HepG2 (cell line): ENCODE measurements around the gene USF1.

Experiments used
- CREM ChIP-seq, 2 experiments: sonication (generic) in 1 of 2; formaldehyde crosslinking in 1 of 2; IDR thresholded peaks; 2 replicates each; pipeline versions ENCODE4 v1.4.0 to v1.6.1; 2016 to 2020; ENCODE audit warnings: antibody characterized with exemption in 1 of 2, mild to moderate bottlenecking in 1 of 2, missing genetic modification reagents in 1 of 2
- CTCF ChIP-seq: sonication (generic); formaldehyde crosslinking; IDR thresholded peaks from 2 replicates; pipeline ENCODE4 v1.5.0; 2020; ENCODE audit warnings: mild to moderate bottlenecking, missing genetic modification reagents, moderate library complexity
- E2F2 ChIP-seq: sonication (generic); formaldehyde crosslinking; IDR thresholded peaks from 2 replicates; pipeline ENCODE4 v1.4.0; 2020; ENCODE audit warnings: missing genetic modification reagents, borderline replicate concordance
- HDAC2 ChIP-seq: sonication (generic); formaldehyde crosslinking; IDR thresholded peaks from 2 replicates; pipeline ENCODE4 v1.4.0; 2020; ENCODE audit warnings: missing genetic modification reagents
- MAFF ChIP-seq: IDR thresholded peaks from 2 replicates; pipeline ENCODE4 v1.6.1; 2011; ENCODE audit warnings: low read depth, low read length, improper control_type of control experiment
- NCOR1 ChIP-seq: fragments of 200-600 bp; sonication (generic); IDR thresholded peaks from 2 replicates; pipeline ENCODE4 v1.7.0; 2017; ENCODE audit warnings: antibody characterized with exemption, low read length, borderline replicate concordance
- POLR2A ChIP-seq, 2 experiments: IDR thresholded peaks; 2 replicates each; pipeline ENCODE4 v1.6.1; 2011; ENCODE audit warnings: low read depth in 2 of 2, low read length in 2 of 2, mild to moderate bottlenecking in 1 of 2, moderate library complexity in 1 of 2; ENCODE audit not compliant: insufficient read depth in 1 of 2
- PRDM15 ChIP-seq: sonication (generic); formaldehyde crosslinking; IDR thresholded peaks from 2 replicates; pipeline ENCODE4 v1.4.0; 2020; ENCODE audit warnings: missing genetic modification reagents
- ZBTB14 ChIP-seq: sonication (generic); formaldehyde crosslinking; IDR thresholded peaks from 2 replicates; pipeline ENCODE4 v1.4.0; 2020; ENCODE audit warnings: missing genetic modification reagents
- ZFP36 ChIP-seq: fragments of 150-350 bp; IDR thresholded peaks from 2 replicates; pipeline ENCODE4 v1.6.1; 2018; ENCODE audit warnings: borderline replicate concordance, low read length, low read depth; ENCODE audit not compliant: partially characterized antibody
- ZNF136 ChIP-seq: sonication (generic); formaldehyde crosslinking; IDR thresholded peaks from 2 replicates; pipeline ENCODE4 v1.8.1; 2022; ENCODE audit warnings: low read depth, mild to moderate bottlenecking, moderate library complexity, missing genetic modification reagents
- ZNF670 ChIP-seq: sonication (generic); formaldehyde crosslinking; IDR thresholded peaks from 2 replicates; pipeline ENCODE4 v1.8.0; 2022; ENCODE audit warnings: mild to moderate bottlenecking, missing genetic modification reagents, borderline replicate concordance

GRCh38 chr1:161044535-161044907 lies 1.3 kb downstream of the USF1 start:
- TF ChIP-seq MAFF (no peak), CREM (IDR thresholded peaks at IDR 0.05) (no peak), CREM (CRISPR knock-in tag; IDR thresholded peaks at IDR 0.05) (no peak), HDAC2 (CRISPR knock-in tag) (no peak), E2F2 (no peak), POLR2A (IDR thresholded peaks at IDR 0.05; ENCODE audit: insufficient read depth in 1 of 2, low read depth in 2 of 2, low read length in 2 of 2) (no peak), ZNF136 (CRISPR knock-in tag) (no peak), NCOR1 (no peak), ZFP36 (no peak), ZNF670 (CRISPR knock-in tag) (0 out of 2 replicates have a peak, but pooled peaks have one; percentile 49), ZBTB14 (no peak), CTCF (CRISPR knock-in tag) (no peak), PRDM15 (CRISPR knock-in tag) (no peak)
